GM18511 (cell line): ENCODE results near the gene VEPH1.

Source experiments
- ATAC-seq: cut with Tn5 transposase; IDR thresholded peaks from one replicate; pipeline ENCODE4 v1.9.1; 2021; ENCODE audit warnings: mild to moderate bottlenecking, moderate library complexity; ENCODE audit not compliant: unreplicated experiment

VEPH1 gene

GRCh38 chr3:157232141-157232540 is 271.1 kb downstream of the VEPH1 start:
- ATAC-seq = no peak

GRCh38 chr3:157231071-157231470 is 272.1 kb downstream of the VEPH1 start:
- ATAC-seq = no peak

GRCh38 chr3:157226173-157226847 is 276.9 kb downstream of the VEPH1 start:
- ATAC-seq = no peak

GRCh38 chr3:157225001-157225400 is 278.2 kb downstream of the VEPH1 start:
- ATAC-seq = no peak

GRCh38 chr3:157220883-157221282 is 282.3 kb downstream of the VEPH1 start:
- no peak for ATAC-seq

- no peak for ATAC-seq
Observed at GRCh38 chr3:157220211-157220610, 283.0 kb downstream of the VEPH1 start.

- ATAC-seq = no peak
Observed at GRCh38 chr3:157219215-157219614, 284.0 kb downstream of the VEPH1 start.
